Neural cell (in vitro differentiated cells): ENCODE data around the gene CAMSAP3. TPM values are rescaled to one million over a fixed set of nuclear protein-coding genes. Genes with fewer than 3 reads are reported as not detected.

Experiments used
- H2AFZ ChIP-seq: fragments of 200-600, 300-800 bp; sonication (generic), shearing (Covaris generic); 2 replicates; pipeline ENCODE4 v1.6.0; 2014; ENCODE audit warnings: low read depth, mild to moderate bottlenecking, antibody characterized with exemption, low read length, moderate library complexity
- H3F3A ChIP-seq: fragments of 200-600 bp; shearing (Covaris generic); 2 replicates; pipeline ENCODE4 v1.6.1; 2016; ENCODE audit warnings: mild to moderate bottlenecking, moderate library complexity, mixed read lengths, antibody characterized with exemption, low read length; ENCODE audit not compliant: insufficient read depth, poor library complexity, severe bottlenecking
- H3K27ac ChIP-seq: fragments of 200-600, 300-800 bp; sonication (generic), shearing (Covaris generic); 2 replicates; pipeline ENCODE4 v1.5.1; 2014; ENCODE audit warnings: mild to moderate bottlenecking, low read length, moderate library complexity
- H3K27me3 ChIP-seq: fragments of 300-800, 200-600 bp; sonication (generic), shearing (Covaris generic); 2 replicates; pipeline ENCODE4 v1.6.0; 2014; ENCODE audit warnings: mild to moderate bottlenecking, low read depth, low read length, moderate library complexity; ENCODE audit not compliant: insufficient read depth
- H3K36me3 ChIP-seq: fragments of 300-800, 200-600 bp; sonication (generic), shearing (Covaris generic); 2 replicates; pipeline ENCODE4 v1.5.1; 2014; ENCODE audit warnings: mild to moderate bottlenecking, antibody characterized with exemption, low read length, moderate library complexity; ENCODE audit not compliant: insufficient read depth
- H3K4me2 ChIP-seq: fragments of 300-800, 200-600 bp; sonication (generic), shearing (Covaris generic); 2 replicates; pipeline ENCODE4 v1.6.0; 2014; ENCODE audit warnings: mild to moderate bottlenecking, low read length
- H3K4me3 ChIP-seq: fragments of 300-800, 200-600 bp; sonication (generic), shearing (Covaris generic); 2 replicates; pipeline ENCODE4 v1.5.1; 2014; ENCODE audit warnings: mild to moderate bottlenecking, low read length, moderate library complexity
- H3K79me2 ChIP-seq: fragments of 200-600 bp; shearing (Covaris generic); replicated peaks from 2 replicates; pipeline ENCODE4 v1.6.0; 2014; ENCODE audit warnings: mild to moderate bottlenecking, low read length, moderate library complexity; ENCODE audit not compliant: insufficient read depth
- H3K9ac ChIP-seq: fragments of 300-800, 200-600 bp; sonication (generic), shearing (Covaris generic); 2 replicates; pipeline ENCODE4 v1.6.1; 2016; ENCODE audit warnings: mild to moderate bottlenecking, low read length, mixed read lengths
- H3K9me2 ChIP-seq: fragments of 200-600 bp; shearing (Covaris generic); 2 replicates; pipeline ENCODE4 v1.6.1; 2016; ENCODE audit warnings: mild to moderate bottlenecking, low read length, mixed read lengths; ENCODE audit not compliant: insufficient read depth
- H3K9me3 ChIP-seq: fragments of 200-600, 300-800 bp; sonication (generic), shearing (Covaris generic); 2 replicates; pipeline ENCODE4 v1.6.1; 2016; ENCODE audit warnings: mild to moderate bottlenecking, mixed run types, low read length, moderate library complexity, mixed read lengths
- H4K20me1 ChIP-seq: fragments of 200-600 bp; shearing (Covaris generic); 2 replicates; pipeline ENCODE4 v1.6.1; 2016; ENCODE audit warnings: mild to moderate bottlenecking, mixed run types; ENCODE audit not compliant: insufficient read depth
- EP300 ChIP-seq: fragments of 450-650 bp; conservative IDR thresholded peaks from 2 replicates; pipeline ENCODE4 v1.6.1; 2014; ENCODE audit warnings: antibody characterized with exemption, mild to moderate bottlenecking, moderate library complexity; ENCODE audit not compliant: poor library complexity, severe bottlenecking
- EZH2 ChIP-seq: fragments of 200-600, 300-800 bp; shearing (Covaris generic), sonication (generic); IDR thresholded peaks from 2 replicates; pipeline ENCODE4 v1.6.1; 2014; ENCODE audit warnings: antibody characterized with exemption, low read length, borderline replicate concordance, mild to moderate bottlenecking; ENCODE audit not compliant: insufficient read depth, poor library complexity, severe bottlenecking
- MXI1 ChIP-seq: fragments of 450-650 bp; conservative IDR thresholded peaks from 2 replicates; pipeline ENCODE4 v1.6.1; 2014; ENCODE audit warnings: antibody characterized with exemption, mild to moderate bottlenecking; ENCODE audit not compliant: poor library complexity, severe bottlenecking
- POLR2AphosphoS5 ChIP-seq: IDR thresholded peaks from 2 replicates; pipeline ENCODE4 v1.6.1; 2012
- RAD21 ChIP-seq: fragments of 450-650 bp; conservative IDR thresholded peaks from 2 replicates; pipeline ENCODE4 v1.6.1; 2014; ENCODE audit warnings: antibody characterized with exemption, mild to moderate bottlenecking, moderate library complexity
- SMC3 ChIP-seq: fragments of 450-650 bp; conservative IDR thresholded peaks from 2 replicates; pipeline ENCODE4 v1.6.1; 2014; ENCODE audit warnings: antibody characterized with exemption, mild to moderate bottlenecking, moderate library complexity; ENCODE audit not compliant: poor library complexity
- TAF1 ChIP-seq: IDR thresholded peaks from 2 replicates; pipeline ENCODE4 v1.6.1; 2012; ENCODE audit warnings: low read depth
- polyA plus RNA-seq: library from polyadenylated mRNA; depleted of rRNA; stranded (reverse); fragments of >200 nt; gene quantifications from 2 replicates; pipeline ENCODE4 v1.2.3, GENCODE V29; 2014
- TF ChIP-seq, protein P1 (sequence below): IDR thresholded peaks from 2 replicates; pipeline ENCODE4 v1.6.1; 2012; ENCODE audit warnings: borderline replicate concordance
- TF ChIP-seq, protein P2 (sequence below): fragments of 450-650 bp; IDR thresholded peaks from 2 replicates; pipeline ENCODE4 v1.5.1; 2014; ENCODE audit warnings: antibody characterized with exemption, mild to moderate bottlenecking, moderate library complexity; ENCODE audit not compliant: poor library complexity, severe bottlenecking

The CAMSAP3 gene
- polyA plus RNA-seq, 1 donor from 2014 or later: 17.0 TPM

DNA sequence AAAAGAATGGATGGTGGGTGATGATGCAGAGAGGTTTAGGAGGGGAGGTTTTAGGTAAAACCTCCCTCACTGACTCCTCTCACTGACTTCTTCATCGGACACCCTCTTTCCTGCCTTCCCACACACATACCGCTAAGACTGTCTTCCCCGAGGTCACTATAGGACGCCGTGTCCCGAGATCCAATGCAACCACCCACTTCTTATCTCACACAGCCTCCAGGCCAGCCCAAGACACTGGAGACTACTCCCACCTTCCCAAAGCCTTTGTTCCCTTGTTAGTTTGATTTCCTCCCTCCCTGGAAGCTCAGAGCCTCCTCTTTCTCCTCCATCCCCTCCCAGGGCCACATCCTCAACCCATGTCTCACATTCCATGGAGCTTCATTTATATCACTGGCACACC, 16.5 kb upstream of the CAMSAP3 start:
- Histone ChIP-seq H3K27me3 (peaks cover 4% of the 10 kb centered on the region), H4K20me1 (no peaks in the 10 kb centered on the region), H3K9ac (no peak overlapping the region), H3K36me3 (no peaks in the 10 kb centered on the region), H3K9me2 (no peaks in the 10 kb centered on the region), H3K4me2 (no peak overlapping the region), H3K27ac (no peak overlapping the region), H3K4me3 (no peak overlapping the region), H3K79me2 (no peaks in the 10 kb centered on the region), H3F3A (no peaks in the 10 kb centered on the region), H2AFZ (no peak overlapping the region), H3K9me3 (no peaks in the 10 kb centered on the region)
- TF ChIP-seq, protein P1, sequence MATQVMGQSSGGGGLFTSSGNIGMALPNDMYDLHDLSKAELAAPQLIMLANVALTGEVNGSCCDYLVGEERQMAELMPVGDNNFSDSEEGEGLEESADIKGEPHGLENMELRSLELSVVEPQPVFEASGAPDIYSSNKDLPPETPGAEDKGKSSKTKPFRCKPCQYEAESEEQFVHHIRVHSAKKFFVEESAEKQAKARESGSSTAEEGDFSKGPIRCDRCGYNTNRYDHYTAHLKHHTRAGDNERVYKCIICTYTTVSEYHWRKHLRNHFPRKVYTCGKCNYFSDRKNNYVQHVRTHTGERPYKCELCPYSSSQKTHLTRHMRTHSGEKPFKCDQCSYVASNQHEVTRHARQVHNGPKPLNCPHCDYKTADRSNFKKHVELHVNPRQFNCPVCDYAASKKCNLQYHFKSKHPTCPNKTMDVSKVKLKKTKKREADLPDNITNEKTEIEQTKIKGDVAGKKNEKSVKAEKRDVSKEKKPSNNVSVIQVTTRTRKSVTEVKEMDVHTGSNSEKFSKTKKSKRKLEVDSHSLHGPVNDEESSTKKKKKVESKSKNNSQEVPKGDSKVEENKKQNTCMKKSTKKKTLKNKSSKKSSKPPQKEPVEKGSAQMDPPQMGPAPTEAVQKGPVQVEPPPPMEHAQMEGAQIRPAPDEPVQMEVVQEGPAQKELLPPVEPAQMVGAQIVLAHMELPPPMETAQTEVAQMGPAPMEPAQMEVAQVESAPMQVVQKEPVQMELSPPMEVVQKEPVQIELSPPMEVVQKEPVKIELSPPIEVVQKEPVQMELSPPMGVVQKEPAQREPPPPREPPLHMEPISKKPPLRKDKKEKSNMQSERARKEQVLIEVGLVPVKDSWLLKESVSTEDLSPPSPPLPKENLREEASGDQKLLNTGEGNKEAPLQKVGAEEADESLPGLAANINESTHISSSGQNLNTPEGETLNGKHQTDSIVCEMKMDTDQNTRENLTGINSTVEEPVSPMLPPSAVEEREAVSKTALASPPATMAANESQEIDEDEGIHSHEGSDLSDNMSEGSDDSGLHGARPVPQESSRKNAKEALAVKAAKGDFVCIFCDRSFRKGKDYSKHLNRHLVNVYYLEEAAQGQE: no peak
- TF ChIP-seq EP300: no peak
- TF ChIP-seq MXI1: no peak
- TF ChIP-seq EZH2: no peak
- TF ChIP-seq RAD21: no peak
- TF ChIP-seq, protein P2, sequence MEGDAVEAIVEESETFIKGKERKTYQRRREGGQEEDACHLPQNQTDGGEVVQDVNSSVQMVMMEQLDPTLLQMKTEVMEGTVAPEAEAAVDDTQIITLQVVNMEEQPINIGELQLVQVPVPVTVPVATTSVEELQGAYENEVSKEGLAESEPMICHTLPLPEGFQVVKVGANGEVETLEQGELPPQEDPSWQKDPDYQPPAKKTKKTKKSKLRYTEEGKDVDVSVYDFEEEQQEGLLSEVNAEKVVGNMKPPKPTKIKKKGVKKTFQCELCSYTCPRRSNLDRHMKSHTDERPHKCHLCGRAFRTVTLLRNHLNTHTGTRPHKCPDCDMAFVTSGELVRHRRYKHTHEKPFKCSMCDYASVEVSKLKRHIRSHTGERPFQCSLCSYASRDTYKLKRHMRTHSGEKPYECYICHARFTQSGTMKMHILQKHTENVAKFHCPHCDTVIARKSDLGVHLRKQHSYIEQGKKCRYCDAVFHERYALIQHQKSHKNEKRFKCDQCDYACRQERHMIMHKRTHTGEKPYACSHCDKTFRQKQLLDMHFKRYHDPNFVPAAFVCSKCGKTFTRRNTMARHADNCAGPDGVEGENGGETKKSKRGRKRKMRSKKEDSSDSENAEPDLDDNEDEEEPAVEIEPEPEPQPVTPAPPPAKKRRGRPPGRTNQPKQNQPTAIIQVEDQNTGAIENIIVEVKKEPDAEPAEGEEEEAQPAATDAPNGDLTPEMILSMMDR: no peak
- TF ChIP-seq SMC3: no peak
- no peak for TF ChIP-seq POLR2AphosphoS5
- TF ChIP-seq TAF1: no peak

DNA sequence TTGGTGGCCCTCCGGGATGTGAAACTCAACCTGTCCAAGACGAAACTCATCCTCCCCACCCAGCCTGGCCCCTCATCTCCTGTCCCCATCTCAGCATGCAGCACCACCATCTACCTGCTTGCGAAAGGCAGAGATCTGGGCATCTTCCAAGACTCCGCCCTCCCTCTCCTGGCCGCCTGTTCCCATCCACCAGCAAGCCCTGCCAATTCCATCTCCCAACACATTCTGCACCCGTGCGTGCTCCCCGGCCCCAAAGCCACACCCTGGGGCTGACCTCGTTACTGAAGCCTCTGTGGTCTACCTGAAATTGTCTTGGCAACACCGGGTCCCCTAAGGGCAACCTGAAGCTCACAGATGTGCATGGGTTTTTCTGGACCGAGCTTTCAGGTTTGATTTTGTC, 13.2 kb upstream of the CAMSAP3 start:
- Histone ChIP-seq H3K27ac (no peak overlapping the region), H3K9me3 (no peaks in the 10 kb centered on the region), H3K4me3 (no peak overlapping the region), H4K20me1 (no peaks in the 10 kb centered on the region), H3K4me2 (no peak overlapping the region), H3K36me3 (no peaks in the 10 kb centered on the region), H3K27me3 (no peaks in the 10 kb centered on the region), H3K9ac (no peak overlapping the region), H3K9me2 (no peaks in the 10 kb centered on the region), H2AFZ (no peak overlapping the region), H3K79me2 (no peaks in the 10 kb centered on the region), H3F3A (no peaks in the 10 kb centered on the region)
- no peak for TF ChIP-seq POLR2AphosphoS5
- TF ChIP-seq, protein P1: no peak
- TF ChIP-seq TAF1: no peak
- TF ChIP-seq, protein P2: no peak
- no peak for TF ChIP-seq RAD21
- no peak for TF ChIP-seq EZH2
- no peak for TF ChIP-seq EP300
- TF ChIP-seq MXI1: no peak
- no peak for TF ChIP-seq SMC3
